PC-9 (cell line): ENCODE measurements around the gene ZNF654. TPM values are rescaled to one million over a fixed set of nuclear protein-coding genes. Genes with fewer than 3 reads are reported as not detected.

ENCODE experiments used
- BruUV-seq: library from RNA; stranded (reverse); fragments of 400-500 nt; replicated peaks from 2 replicates; lab custom pipeline; 2021; lab: Mats Ljungman, UMichigan
- CTCF ChIA-PET: fragments of 300-600 bp; sonication (Branson Sonifier 250); formaldehyde crosslinking; loops from one replicate; lab custom pipeline; 2022; ENCODE audit warnings: antibody characterized with exemption; lab: Charles Lee
- POLR2A ChIA-PET: fragments of 300-600 bp; sonication (Branson Sonifier 250); formaldehyde crosslinking; loops from one replicate; lab custom pipeline; 2022; ENCODE audit warnings: antibody characterized with exemption; ENCODE audit not compliant: unreplicated experiment; lab: Charles Lee
- DNase-seq, 2 experiments: peaks; one replicate each; pipeline versions ENCODE4 v3.0.0 to v3.0.0-alpha.2; 2015 to 2022; ENCODE audit warnings: mixed read lengths in 1 of 2
- H2AFZ ChIP-seq: fragments of 200-600 bp; sonication (generic); 2 replicates; pipeline ENCODE4 v1.8.1; 2017; ENCODE audit warnings: antibody characterized with exemption
- H3F3A ChIP-seq: fragments of 200-600 bp; sonication (generic); 2 replicates; pipeline ENCODE4 v1.8.1; 2017; ENCODE audit warnings: antibody characterized with exemption, mild to moderate bottlenecking, low read depth; ENCODE audit not compliant: insufficient read depth
- H3K27ac ChIP-seq: fragments of 200-600 bp; sonication (generic); 2 replicates; pipeline ENCODE4 v1.6.1; 2016; ENCODE audit warnings: mixed run types
- H3K27me3 ChIP-seq: fragments of 200-600 bp; sonication (generic); 2 replicates; pipeline ENCODE4 v1.6.1; 2016; ENCODE audit warnings: low read depth, mixed run types; ENCODE audit not compliant: insufficient read depth
- H3K36me3 ChIP-seq: fragments of 200-600 bp; sonication (generic); 2 replicates; pipeline ENCODE4 v1.6.1; 2016; ENCODE audit warnings: low read depth, mixed run types
- H3K4me1 ChIP-seq: fragments of 200-600 bp; sonication (generic); replicated peaks from 2 replicates; pipeline ENCODE4 v1.6.1; 2016; ENCODE audit warnings: mixed run types; ENCODE audit not compliant: insufficient read depth
- H3K4me2 ChIP-seq: fragments of 200-600 bp; sonication (generic); 2 replicates; pipeline ENCODE4 v1.6.1; 2017; ENCODE audit warnings: mixed run types
- H3K4me3 ChIP-seq: fragments of 200-600 bp; sonication (generic); 2 replicates; pipeline ENCODE4 v1.6.1; 2016; ENCODE audit warnings: mixed run types
- H3K79me2 ChIP-seq: fragments of 200-600 bp; sonication (generic); 2 replicates; pipeline ENCODE4 v1.6.1; 2017; ENCODE audit warnings: low read depth, mixed run types
- H3K9me2 ChIP-seq: fragments of 200-600 bp; sonication (generic); 2 replicates; pipeline ENCODE4 v1.8.1; 2017; ENCODE audit warnings: mild to moderate bottlenecking; ENCODE audit not compliant: insufficient read depth
- H3K9me3 ChIP-seq: fragments of 200-600 bp; sonication (generic); 2 replicates; pipeline ENCODE4 v1.8.1; 2016; ENCODE audit warnings: low read depth; ENCODE audit not compliant: insufficient read depth
- H4K20me1 ChIP-seq: fragments of 200-600 bp; sonication (generic); 2 replicates; pipeline ENCODE4 v1.8.1; 2017; ENCODE audit not compliant: insufficient read depth
- EZH2 ChIP-seq: fragments of 200-600 bp; sonication (generic); IDR thresholded peaks from 2 replicates; pipeline ENCODE4 v1.8.0; 2017; ENCODE audit warnings: antibody characterized with exemption, low read depth
- intact Hi-C: fragments of 100-400 bp; cut with micrococcal nuclease; formaldehyde crosslinking; loops from one replicate; pipeline ENCODE4 v1.10.0; 2022; ENCODE audit not compliant: unreplicated experiment
- total RNA-seq: library from RNA; stranded (reverse); gene quantifications from 2 replicates; pipeline ENCODE4 v1.2.3, GENCODE V29; 2021
- TF ChIP-seq, protein P1 (sequence below): fragments of 200-600 bp; sonication (generic); conservative IDR thresholded peaks from 2 replicates; pipeline ENCODE4 v1.6.1; 2017; ENCODE audit warnings: mixed run types, antibody characterized with exemption, mild to moderate bottlenecking, moderate library complexity

The ZNF654 gene
- total RNA-seq, 1 experiment from 2014 or later = 9.6 TPM

DNA sequence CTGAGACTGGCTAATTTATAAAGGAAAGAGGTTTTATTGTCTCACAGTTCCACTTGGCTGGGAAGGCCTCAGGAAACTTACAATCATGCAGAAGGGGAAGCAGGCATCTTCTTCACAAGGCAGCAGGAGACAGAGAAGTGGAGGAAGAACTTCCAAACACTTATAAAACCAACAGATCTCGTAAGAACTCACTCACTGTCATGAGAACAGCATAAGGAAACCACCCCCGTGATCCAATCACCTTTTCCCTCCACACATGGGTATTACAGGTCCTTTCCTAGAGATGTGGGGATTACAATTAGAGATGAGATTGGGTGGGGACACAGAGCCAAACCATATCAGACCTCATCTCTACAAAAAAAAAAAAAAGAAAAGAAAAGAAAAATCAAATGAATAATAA, 26.0 kb upstream of the ZNF654 start:
- no TSS peak for BruUV-seq
- Histone ChIP-seq H3K9me3 (no peaks in the 10 kb centered on the region), H3K79me2 (no peaks in the 10 kb centered on the region), H3K27ac (no peak overlapping the region), H3K36me3 (no peaks in the 10 kb centered on the region), H4K20me1 (no peaks in the 10 kb centered on the region), H3K9me2 (0 out of 2 replicates have a peak, but pooled peaks cover 4% of the 10 kb centered on the region), H3K27me3 (no peaks in the 10 kb centered on the region), H3K4me2 (no peak overlapping the region), H2AFZ (no peak overlapping the region), H3F3A (no peaks in the 10 kb centered on the region), H3K4me3 (no peak overlapping the region), H3K4me1 (0 out of 2 replicates have a peak, but pooled peaks cover 6% of the 10 kb centered on the region)
- no peak for DNase-seq
- TF ChIP-seq, protein P1, sequence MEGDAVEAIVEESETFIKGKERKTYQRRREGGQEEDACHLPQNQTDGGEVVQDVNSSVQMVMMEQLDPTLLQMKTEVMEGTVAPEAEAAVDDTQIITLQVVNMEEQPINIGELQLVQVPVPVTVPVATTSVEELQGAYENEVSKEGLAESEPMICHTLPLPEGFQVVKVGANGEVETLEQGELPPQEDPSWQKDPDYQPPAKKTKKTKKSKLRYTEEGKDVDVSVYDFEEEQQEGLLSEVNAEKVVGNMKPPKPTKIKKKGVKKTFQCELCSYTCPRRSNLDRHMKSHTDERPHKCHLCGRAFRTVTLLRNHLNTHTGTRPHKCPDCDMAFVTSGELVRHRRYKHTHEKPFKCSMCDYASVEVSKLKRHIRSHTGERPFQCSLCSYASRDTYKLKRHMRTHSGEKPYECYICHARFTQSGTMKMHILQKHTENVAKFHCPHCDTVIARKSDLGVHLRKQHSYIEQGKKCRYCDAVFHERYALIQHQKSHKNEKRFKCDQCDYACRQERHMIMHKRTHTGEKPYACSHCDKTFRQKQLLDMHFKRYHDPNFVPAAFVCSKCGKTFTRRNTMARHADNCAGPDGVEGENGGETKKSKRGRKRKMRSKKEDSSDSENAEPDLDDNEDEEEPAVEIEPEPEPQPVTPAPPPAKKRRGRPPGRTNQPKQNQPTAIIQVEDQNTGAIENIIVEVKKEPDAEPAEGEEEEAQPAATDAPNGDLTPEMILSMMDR = no peak
- no peak for TF ChIP-seq EZH2
- intact Hi-C loops = no loop called here
- POLR2A ChIA-PET = no interaction called here
- CTCF ChIA-PET = interaction anchor here (0.8 kb wide), 1 partner anchor 1226 kb away, joined by 3 read pairs; no protein-coding TSS in a partner anchor

- CTCF ChIA-PET = no interaction called here
- no peak overlapping the region; the same call in 1 of the 2 replicates for H2AFZ ChIP-seq
- DNase-seq = no peak
These were observed 25.2 kb upstream of the ZNF654 start for GRCh38 chr3:88033808-88034207.

DNA sequence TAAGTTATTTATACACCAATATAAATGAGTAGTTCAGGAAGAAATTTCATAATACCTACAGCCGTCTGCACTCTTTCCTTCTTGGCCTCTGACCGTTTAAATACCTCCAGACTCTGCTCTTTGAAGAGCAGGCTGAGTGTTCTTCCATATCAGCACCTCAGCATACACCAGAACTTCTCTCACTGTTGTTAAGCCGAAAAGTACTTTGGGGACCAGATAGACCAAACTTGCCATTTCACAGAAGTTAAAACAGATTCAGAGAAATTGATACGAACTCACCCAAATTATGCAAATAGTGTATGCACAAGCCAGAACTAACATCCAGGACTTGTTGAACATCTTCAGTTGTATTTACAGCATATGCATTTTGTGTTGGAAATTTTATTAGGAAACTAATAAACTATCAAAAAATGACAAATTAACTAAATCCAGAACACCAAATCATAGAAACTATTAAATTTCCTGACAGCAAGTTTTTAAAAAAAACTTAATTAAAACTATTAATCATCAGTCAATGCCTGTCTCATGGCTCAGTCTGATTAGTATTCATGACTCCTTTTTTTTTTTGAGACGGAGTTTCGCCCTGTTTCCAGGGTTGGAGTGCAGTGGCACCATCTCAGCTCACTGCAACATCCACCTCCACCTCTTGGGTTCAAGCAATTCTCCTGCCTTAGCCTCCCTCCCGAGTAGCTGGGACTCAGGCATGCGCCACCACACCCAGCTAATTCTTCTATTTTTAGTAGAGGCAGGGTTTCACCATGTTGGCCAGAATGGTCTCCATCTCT, 24.4 kb upstream of the ZNF654 start:
- Histone ChIP-seq H2AFZ (no peak overlapping the region), H4K20me1 (no peaks in the 10 kb centered on the region), H3K27ac (no peak overlapping the region), H3K79me2 (no peaks in the 10 kb centered on the region), H3K27me3 (no peaks in the 10 kb centered on the region), H3K9me3 (no peaks in the 10 kb centered on the region), H3K4me3 (no peak overlapping the region), H3K4me1 (0 out of 2 replicates have a peak, but pooled peaks cover 6% of the 10 kb centered on the region), H3K36me3 (no peaks in the 10 kb centered on the region), H3K4me2 (no peak overlapping the region), H3K9me2 (0 out of 2 replicates have a peak, but pooled peaks cover 4% of the 10 kb centered on the region), H3F3A (no peaks in the 10 kb centered on the region)
- no peak for TF ChIP-seq EZH2
- TF ChIP-seq, protein P1 = no peak
- DNase-seq = no peak
- intact Hi-C loops = no loop called here
- ChIA-PET POLR2A (no interaction called here), CTCF (no interaction called here)
- BruUV-seq = no TSS peak

More at GRCh38 chr3:88033808-88034207, 25.2 kb upstream of the ZNF654 start:
- Histone ChIP-seq H3K27me3 (no peaks in the 10 kb centered on the region), H4K20me1 (no peaks in the 10 kb centered on the region), H3K4me3 (no peak overlapping the region), H3K36me3 (no peaks in the 10 kb centered on the region), H3K9me2 (0 out of 2 replicates have a peak, but pooled peaks cover 4% of the 10 kb centered on the region), H3K27ac (no peak overlapping the region), H3K9me3 (no peaks in the 10 kb centered on the region), H3K4me2 (no peak overlapping the region), H3K79me2 (no peaks in the 10 kb centered on the region), H3F3A (no peaks in the 10 kb centered on the region), H3K4me1 (0 out of 2 replicates have a peak, but pooled peaks cover 6% of the 10 kb centered on the region)
- BruUV-seq = no TSS peak
- intact Hi-C loops = no loop called here
- TF ChIP-seq, protein P1 = no peak
- no peak for TF ChIP-seq EZH2
- POLR2A ChIA-PET = no interaction called here
